GM19397 (cell line): ENCODE results near the gene GOLGA1.
"Not testable (repeated sequence)": the region's sequence is repeated elsewhere in the genome, so short reads cannot be mapped to it uniquely, and the experiment has no call there.

ENCODE experiments used
- ATAC-seq: cut with Tn5 transposase; IDR thresholded peaks from one replicate; pipeline ENCODE4 v1.9.1; 2021; ENCODE audit warnings: mild to moderate bottlenecking, moderate library complexity; ENCODE audit not compliant: unreplicated experiment

The GOLGA1 gene, protein sequence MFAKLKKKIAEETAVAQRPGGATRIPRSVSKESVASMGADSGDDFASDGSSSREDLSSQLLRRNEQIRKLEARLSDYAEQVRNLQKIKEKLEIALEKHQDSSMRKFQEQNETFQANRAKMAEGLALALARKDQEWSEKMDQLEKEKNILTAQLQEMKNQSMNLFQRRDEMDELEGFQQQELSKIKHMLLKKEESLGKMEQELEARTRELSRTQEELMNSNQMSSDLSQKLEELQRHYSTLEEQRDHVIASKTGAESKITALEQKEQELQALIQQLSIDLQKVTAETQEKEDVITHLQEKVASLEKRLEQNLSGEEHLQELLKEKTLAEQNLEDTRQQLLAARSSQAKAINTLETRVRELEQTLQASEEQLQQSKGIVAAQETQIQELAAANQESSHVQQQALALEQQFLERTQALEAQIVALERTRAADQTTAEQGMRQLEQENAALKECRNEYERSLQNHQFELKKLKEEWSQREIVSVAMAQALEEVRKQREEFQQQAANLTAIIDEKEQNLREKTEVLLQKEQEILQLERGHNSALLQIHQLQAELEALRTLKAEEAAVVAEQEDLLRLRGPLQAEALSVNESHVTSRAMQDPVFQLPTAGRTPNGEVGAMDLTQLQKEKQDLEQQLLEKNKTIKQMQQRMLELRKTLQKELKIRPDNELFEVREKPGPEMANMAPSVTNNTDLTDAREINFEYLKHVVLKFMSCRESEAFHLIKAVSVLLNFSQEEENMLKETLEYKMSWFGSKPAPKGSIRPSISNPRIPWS

DNA sequence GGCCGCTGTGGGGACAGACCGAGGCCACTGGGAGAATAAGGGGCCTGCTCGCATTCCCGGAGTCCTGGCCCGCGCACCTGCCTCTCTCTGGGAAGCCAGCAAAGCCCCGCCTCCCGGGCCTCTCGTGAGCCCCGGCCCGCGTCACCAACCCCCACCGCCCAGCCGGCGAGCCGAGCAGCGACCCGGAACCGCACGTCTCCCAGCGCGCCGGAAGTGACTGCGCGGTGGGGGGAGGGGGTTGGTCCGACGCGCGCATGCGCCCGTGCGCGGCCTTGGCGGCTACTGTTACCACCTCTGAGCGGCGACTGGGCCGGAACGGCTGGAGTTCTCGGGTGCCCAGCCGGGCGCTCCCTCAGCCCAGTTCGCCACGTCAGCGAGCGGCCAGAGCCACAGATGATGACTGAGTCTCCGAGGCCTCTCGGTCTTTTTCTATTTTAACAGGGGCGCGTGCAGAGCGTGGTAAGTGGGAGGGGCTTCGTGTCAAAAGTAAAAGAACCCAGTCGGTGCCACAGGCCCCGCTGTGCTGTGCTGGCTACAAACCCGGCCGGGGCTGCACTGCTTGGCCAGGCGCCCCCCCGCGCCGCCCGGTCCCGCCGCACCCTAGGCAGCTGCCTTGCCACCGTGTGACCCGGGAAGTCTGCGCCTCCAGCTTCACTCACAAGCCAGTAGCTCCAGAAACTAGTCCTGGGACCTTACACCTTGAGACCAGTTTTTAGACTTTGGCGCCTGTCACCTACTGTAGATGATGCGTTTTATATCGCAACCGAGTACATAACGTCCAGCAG is at the start of gene GOLGA1:
GOLGA1 (minus strand) TSS at position 190 of the 785 bp plus-strand sequence. CDS start 2,372 bp downstream, outside the sequence.
- ATAC-seq = peak; percentile 85

DNA sequence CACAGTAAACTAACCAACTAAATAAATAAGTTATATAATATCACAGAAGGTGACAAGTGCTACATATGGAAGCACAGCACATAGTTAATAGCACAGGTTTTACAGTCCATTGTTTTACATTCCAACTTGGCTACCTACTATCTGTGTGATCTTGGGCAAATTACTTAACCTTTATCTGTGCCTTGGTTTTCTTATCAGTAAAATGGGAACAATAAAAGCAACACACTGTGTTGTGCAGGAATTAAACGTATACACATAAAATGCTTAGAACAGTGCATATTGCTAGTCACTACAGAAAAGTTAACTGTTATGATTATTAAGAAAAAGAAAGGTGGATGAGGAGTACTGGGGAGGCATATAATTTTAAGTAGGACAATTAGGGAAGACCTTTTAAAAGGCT is 42.8 kb upstream of the GOLGA1 start:
- ATAC-seq = no peak

DNA sequence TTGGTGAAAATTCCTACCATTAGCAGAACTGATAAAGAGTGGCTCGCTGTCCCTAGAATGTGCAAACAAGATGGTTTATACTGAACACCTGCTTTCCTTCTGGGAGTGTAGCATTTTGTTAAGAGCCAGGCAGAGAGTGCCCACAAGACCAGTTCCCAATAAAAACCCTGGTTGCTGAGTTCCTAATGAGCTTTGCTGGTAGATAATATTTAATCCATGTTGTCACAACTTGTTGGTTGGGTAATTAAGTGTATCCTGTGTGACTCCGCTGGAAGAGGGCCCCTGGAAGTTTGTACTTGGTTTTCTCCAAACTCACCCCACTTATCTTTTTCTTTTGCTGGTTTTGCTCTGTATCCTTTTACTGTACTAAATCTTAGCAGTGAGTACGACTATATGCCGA is 39.5 kb upstream of the GOLGA1 start:
- no peak for ATAC-seq

DNA sequence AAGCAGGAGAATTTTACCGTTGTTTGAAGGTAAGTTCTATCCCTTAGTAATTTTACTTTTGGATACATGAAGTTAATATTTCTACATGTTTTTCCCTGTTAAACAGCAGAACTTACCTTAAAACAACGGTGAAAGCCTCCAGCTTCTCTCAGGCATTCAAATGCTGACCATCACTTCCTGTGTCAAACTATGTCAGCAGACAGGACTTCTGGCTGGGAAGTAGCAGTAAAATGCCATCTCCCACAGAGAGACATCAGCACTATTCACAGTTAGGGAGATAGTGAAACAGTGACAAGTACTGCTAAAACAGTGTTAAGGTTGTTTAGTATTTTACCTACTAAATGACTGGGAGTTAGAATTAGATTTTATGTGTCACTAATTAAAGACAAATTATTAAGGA is 34.2 kb upstream of the GOLGA1 start:
- ATAC-seq = no peak

DNA sequence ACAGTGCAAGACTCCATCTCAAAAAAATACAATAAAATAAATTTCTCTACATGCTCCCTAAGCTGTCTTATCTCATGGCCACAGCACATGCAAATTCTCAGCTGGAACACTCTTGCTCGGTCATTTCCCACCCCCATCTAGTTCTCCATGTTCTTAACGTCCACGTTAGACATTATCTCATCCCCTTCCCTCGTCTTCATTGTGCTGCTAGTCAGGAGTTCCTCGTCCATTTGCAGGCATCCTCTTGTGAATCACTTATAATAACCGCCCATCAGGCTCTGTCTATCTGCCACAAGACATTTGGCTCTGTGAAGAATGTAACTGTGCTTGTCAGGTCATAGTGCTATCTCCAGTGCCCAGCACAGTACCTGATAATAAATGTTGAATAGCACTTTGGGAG is 32.9 kb upstream of the GOLGA1 start:
- ATAC-seq = no peak

DNA sequence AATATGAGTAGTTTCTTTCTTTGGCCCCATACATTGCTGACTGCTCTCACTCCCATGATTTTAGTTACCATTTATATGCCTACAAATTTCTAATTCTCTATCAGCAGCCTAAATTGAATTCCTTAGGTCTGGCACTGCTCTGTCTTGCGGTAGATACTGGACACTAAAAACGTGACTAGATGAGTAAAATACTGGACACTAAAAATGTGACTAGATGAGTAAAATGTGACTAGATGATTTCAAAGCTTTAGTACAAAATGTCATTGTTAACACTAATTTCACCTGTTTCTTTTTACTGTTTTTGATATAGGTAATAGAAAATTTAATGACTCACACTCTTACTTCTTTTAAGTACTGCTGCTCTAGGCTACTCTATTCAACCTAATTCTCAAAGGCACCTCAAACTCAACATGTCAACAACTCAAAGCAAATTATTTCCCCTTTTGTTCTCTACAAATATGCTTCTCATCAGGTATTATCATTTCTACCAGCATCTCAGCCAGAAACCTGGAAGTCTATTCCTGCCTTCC is 31.4 kb upstream of the GOLGA1 start:
- no peak for ATAC-seq

DNA sequence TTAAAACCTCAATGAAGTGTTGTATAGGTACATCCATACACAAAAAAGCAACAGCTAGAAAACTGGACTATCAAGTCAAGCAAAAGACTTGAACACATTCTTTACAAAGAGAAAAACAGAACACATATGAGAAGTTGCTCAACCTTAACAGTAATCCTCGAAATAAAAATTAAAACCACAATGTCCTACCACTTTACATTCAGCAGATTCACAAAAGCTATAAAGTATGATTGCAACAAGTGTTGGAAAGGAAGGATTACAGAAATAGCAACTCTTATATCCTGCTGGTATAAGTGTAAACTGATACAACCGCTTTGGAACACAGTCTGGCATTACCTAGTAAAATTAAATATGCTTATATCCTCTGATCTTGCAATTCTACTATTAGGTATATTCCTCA is 28.5 kb upstream of the GOLGA1 start:
- ATAC-seq = no peak

DNA sequence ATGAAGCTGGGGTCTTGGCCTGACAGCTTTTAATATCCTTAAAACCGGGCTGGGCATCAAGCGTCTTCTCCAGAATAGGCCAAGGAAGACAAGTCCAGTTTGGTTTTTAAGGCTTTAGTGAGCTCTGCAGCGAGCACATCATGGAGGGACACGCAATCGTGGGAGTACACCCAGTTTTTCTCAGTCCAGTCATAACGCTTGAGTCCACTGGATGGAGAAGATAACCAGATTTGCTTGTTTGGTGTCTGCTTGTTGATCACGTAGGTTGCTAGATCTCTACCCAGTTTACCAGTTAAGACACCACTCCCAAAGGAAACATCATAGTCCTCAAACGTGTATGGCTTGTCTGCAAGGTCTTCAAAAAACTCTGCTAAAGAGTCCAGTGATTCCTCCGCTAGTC is 27.4 kb upstream of the GOLGA1 start:
- ATAC-seq = no peak

DNA sequence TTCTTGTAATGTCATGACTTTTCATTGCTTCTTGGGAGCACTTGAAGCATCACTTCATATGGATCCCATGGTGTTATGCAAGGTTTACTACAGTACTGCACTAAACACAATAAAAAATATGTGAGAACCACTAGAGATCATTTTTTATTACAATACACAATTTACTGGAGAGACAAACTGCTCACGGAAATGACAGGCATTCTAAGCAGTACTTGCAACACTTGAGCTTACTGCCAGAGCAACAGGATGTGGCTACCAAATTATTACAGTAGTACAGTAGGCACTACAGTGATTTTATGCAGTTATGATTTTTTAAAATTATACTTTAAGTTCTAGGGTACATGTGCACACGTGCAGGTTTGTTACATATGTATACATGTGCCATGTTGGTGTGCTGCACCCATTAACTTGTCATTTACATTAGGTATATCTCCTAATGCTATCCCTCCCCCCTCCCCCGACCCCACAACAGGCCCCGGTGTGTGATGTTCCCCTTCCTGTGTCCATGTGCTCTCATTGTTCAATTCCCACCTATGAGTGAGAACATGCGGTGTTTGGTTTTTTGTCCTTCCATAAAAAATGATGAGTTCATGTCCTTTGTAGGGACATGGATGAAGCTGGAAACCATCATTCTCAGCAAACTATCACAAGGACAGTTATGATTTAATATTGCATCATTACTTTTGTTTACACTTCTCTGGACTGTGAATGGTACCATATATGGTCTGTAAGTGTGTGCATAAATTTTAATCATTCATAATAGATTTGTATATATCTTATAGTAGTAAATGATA is 25.1 kb upstream of the GOLGA1 start:
- not testable (repeated sequence) for ATAC-seq

DNA sequence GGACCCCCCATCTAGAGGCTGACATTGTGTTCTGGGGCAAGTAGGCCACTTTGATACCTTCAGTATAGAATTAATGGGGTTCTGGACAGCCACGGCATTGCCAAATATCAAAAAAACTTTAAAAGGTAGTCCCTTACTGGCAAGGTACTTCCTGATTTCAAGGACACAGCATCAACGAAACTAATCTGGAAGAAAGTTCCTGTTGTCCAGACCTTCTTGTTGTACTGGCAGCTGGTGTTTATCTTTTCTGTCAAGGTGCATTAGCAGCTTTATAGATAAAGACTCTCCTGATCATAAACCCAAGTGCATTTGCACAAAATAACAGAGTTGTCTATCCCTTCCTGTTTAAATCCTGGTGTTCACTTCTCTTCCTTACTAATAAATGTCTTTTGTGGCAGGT is 23.7 kb upstream of the GOLGA1 start:
- ATAC-seq = no peak

DNA sequence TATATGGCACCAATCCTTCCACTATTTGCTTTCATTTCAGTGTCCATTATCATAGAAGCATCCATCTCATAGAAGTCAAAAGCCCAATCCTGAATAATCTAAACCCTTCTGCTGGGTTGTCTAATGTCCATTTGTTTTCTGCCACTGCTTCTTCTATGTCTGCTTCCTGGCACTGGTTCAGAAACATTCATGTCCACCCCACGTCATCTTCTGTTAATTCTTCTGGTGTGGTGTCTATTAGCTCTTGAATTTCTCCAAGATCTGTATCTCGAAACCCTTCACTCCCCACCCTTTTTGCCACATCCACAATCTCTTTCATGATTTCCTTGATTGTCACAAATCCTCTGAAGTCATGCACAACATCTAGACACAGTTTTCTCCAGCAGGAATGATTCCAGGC is 23.2 kb upstream of the GOLGA1 start:
- ATAC-seq = no peak

DNA sequence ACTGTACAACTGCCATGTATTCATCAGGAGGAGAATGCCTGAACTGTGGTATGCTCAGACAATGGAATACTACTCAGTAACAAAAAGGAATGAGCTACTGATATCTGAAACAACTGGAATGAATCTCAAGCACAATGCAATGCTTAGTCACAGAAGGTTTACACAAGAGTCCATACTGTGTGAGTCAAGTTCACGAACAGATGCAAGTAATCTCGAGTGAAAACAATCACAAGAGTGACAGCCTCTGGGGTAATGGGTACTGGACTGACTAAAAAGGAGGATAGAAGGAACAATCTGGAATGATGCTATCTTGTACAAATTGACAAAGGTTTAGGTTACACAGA is 19.5 kb upstream of the GOLGA1 start:
- no peak for ATAC-seq

DNA sequence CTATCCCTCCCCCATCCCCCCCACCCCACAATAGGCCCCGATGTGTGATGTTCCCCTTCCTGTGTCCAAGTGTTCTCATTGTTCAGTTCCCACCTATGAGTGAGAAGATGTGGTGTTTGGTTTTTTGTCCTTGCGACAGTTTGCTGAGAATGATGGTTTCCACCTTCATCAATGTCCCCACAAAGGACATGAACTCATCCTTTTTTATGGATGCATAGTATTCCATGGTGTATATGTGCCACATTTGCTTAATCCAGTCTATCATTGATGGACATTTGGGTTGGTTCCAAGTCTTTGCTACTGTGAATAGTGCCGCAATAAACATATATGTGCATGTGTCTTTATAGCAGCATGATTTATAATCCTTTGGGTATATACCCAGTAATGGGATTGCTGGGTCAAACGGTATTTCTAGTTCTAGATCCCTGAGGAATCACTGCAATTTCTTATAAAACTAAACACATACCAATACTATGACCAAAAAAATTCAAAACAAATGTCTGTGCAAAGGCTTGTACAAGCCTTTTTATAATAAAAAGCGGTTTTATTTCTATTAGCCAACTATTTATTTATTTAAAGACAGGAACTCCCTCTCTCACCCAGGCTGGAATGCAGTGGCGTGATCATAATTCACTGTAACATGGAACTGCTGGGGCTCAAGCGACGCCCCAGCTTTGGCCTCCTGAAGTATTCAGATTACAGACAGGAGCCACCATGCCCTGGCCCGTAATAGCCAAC is 19.0 kb upstream of the GOLGA1 start:
- not testable (repeated sequence) for ATAC-seq

DNA sequence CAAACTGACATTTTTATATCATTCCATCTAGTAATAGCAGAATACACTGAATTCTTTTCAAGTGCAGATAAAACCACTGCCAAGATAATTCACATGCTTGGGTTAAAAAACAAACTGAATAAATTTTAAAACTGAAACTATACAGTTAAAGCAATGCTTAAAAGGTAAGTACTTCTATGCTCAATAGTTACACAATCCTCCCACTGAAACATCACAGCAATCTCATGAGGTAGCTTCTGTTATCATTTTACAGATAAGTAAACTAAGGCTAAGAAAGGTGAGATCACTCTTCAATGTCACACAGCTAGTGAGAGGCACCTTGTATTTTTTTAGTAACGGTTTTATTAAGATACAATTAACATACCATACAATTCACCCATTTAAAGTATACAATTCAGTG is 13.4 kb upstream of the GOLGA1 start:
- no peak for ATAC-seq

DNA sequence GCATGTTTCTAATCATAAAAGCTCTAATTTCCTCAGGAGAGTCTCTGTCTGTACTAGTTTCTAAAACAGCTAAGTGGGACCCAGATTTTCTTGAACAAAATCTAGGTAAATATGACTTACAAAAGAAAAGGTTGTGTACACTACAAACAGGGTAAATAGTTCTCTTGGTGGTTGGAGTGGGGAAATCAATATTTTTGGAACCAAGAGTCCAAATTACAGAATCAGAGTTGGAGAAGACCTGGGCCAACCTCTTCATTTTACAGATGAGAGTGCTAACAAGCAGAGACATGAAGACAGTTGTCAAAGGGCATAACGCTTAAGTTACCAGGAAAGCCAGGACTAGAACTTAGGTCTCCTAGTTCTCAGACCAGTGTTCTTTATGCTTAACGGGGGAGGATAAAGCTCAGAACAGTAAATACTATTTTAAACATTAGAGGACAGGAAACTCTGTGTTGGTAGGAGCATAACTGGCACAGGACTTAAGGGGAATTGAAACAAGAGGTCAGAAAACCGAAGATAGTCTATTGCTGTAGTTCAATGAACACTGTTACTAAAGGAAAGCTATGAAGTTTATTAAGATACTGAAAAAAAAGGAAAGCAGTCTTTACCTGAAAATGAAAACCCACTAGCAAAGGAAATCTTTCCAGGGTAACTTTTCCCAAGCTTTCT is 9.3 kb upstream of the GOLGA1 start:
- no peak for ATAC-seq

DNA sequence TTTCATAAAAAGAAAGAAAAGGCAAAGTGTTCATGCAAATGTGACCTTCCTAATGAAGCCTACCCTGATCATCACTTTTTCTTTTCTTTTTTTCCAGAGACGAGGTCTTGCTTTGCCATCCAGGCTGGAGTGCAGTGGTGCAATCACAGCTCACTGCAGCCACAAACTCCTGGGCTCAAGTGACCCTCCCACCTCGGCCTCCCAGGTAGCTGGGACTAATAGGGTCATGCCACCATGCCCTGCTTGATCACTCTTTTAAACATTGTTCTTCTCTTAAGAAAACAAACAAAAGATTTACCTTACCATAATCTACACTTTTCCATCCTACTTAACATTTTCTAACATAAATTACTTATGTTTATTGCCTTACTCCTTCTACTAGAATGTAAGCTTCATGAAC is 8.5 kb upstream of the GOLGA1 start:
- no peak for ATAC-seq

DNA sequence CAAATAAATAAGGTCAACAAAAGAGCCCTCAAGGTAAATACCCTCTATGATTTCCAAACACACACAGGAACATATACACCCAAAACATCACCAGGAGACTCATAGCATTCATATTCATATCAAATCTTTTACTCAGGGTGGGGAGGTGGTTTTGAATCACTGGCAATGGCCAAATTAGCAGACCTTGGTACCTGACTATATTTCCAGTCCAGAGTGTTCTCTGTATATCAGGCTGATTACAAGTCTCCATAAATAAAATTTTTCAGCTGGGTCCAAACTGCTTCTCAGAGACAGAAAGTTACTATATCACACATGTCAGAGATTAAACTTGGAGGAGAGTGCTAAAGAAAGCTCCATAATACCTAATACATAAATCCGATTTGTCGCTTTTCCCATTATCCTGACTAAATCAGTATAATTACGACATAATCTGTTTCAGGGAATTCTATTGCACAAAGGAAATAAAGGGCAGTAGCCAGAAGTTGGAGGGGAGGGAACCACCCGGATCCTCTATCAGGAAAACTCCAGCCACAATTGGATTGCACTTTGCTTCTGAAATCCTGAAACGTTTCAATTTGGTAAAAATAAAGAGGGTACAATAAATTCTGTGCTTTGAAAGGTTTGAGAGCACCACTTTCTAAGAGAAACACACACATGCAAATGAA is 7.0 kb upstream of the GOLGA1 start:
- ATAC-seq = no peak

DNA sequence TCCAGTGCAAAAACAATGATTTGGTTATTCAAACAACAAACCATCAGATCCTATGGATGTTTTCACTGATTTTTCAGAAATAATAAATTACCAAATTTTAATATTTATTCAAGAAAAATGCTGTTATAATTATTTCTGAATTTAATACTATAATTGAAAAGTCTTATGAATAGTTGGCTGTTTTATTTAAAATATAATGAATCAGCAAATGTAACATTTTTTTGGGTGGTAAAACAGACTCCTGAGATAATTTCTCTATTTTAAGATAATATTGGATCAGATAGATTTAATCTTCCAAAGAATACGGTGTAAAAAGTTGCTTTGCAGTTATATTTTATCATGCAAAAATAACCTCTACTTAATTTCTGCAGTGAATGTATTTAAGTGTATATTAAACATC is 5.3 kb upstream of the GOLGA1 start:
- ATAC-seq = no peak
